ACHN (cell line): ENCODE measurements around the gene LMOD1.
"Not testable (repeated sequence)": the region's sequence is repeated elsewhere in the genome, so short reads cannot be mapped to it uniquely, and the experiment has no call there.

Experiments
- DNase-seq: peaks from one replicate; pipeline ENCODE4 v3.0.0-alpha.2; 2015
- in situ Hi-C: cut with HindIII; loops from 2 replicates; pipeline ENCODE4 v1.10.0; 2017; ENCODE audit warnings: low sequenced_read_pairs, low pct_ligation_motif_present, low pct_unique_long_range_greater_than_20kb

Gene LMOD1

GRCh38 chr1:201925301-201925567 lies 21.1 kb downstream of the LMOD1 start:
- no peak for DNase-seq
- in situ Hi-C loops = no loop called here

GRCh38 chr1:201921952-201922558 lies 24.3 kb downstream of the LMOD1 start:
- in situ Hi-C loops = no loop called here
- DNase-seq = no peak

- DNase-seq = no peak
- in situ Hi-C loops = no loop called here
Observed at GRCh38 chr1:201918343-201918742, 28.0 kb downstream of the LMOD1 start.

GRCh38 chr1:201917362-201918033 lies 28.9 kb downstream of the LMOD1 start:
- DNase-seq = peak; percentile 39
- in situ Hi-C loops = no loop called here

- peak; percentile 61 for DNase-seq
Observed at GRCh38 chr1:201916649-201917249, 29.6 kb downstream of the LMOD1 start.

GRCh38 chr1:201914456-201915235 lies 31.7 kb downstream of the LMOD1 start:
- in situ Hi-C loops = no loop called here
- DNase-seq = no peak

More at GRCh38 chr1:201916649-201917249, 29.6 kb downstream of the LMOD1 start:
- in situ Hi-C loops = no loop called here

- in situ Hi-C loops = no loop called here
- no peak for DNase-seq
Observed at GRCh38 chr1:201912832-201913231, 33.5 kb downstream of the LMOD1 start.

- in situ Hi-C loops = no loop called here
- no peak for DNase-seq
Observed at GRCh38 chr1:201911826-201912571, 34.3 kb downstream of the LMOD1 start.

- in situ Hi-C loops = no loop called here
Observed at GRCh38 chr1:201907621-201908020, 38.7 kb downstream of the LMOD1 start.

GRCh38 chr1:201906336-201906735 lies 40.0 kb downstream of the LMOD1 start:
- no peak for DNase-seq
- in situ Hi-C loops = no loop called here

More at GRCh38 chr1:201907621-201908020, 38.7 kb downstream of the LMOD1 start:
- no peak for DNase-seq

- in situ Hi-C loops = no loop called here
- no peak for DNase-seq
Observed at GRCh38 chr1:201905234-201905890, 41.0 kb downstream of the LMOD1 start.

- in situ Hi-C loops = no loop called here
- DNase-seq = no peak
Observed at GRCh38 chr1:201904579-201904978, 41.8 kb downstream of the LMOD1 start.

- in situ Hi-C loops = no loop called here
Observed at GRCh38 chr1:201903135-201903534, 43.2 kb downstream of the LMOD1 start.

GRCh38 chr1:201902198-201902597 lies 44.1 kb downstream of the LMOD1 start:
- in situ Hi-C loops = no loop called here
- no peak for DNase-seq

More at GRCh38 chr1:201903135-201903534, 43.2 kb downstream of the LMOD1 start:
- no peak for DNase-seq

GRCh38 chr1:201901036-201901435 lies 45.3 kb downstream of the LMOD1 start:
- in situ Hi-C loops, DNase-seq: not testable (repeated sequence)

GRCh38 chr1:201900476-201900875 lies 45.9 kb downstream of the LMOD1 start:
- in situ Hi-C loops = no loop called here
- DNase-seq = no peak

GRCh38 chr1:201899683-201900429 lies 46.5 kb downstream of the LMOD1 start:
- no peak for DNase-seq
- in situ Hi-C loops = no loop called here

GRCh38 chr1:201898992-201899391 lies 47.4 kb downstream of the LMOD1 start:
- in situ Hi-C loops = no loop called here
- DNase-seq = no peak
